ENCODE data around the gene DNAJC6. TPM values are rescaled to one million over a fixed set of nuclear protein-coding genes. Genes with fewer than 3 reads are reported as not detected.

Gene DNAJC6
- total RNA-seq, 2 donors from 2014 or later: 3.7 TPM

GRCh38 chr1:65388908-65389695 lies 79.8 kb downstream of the DNAJC6 start:
- DNase-seq (ENCODE audit: low spot score) (no peak), ATAC-seq (ENCODE audit: insufficient number of reproducible peaks, low FRiP score, low read depth) (no peak)
- Histone ChIP-seq H3K27ac (no peak overlapping the region), H3K4me1 (ENCODE audit: control insufficient read depth in 1 of 2, low read depth in 2 of 2) (no peaks in the 10 kb centered on the region), H3K36me3 (no peaks in the 10 kb centered on the region), H3K9me3 (no peaks in the 10 kb centered on the region), H3K27me3 (replicated peaks; ENCODE audit: insufficient read depth) (no peaks in the 10 kb centered on the region), H3K4me3 (no peak overlapping the region)
- no peak for TF ChIP-seq CTCF (IDR thresholded peaks at IDR 0.05)

GRCh38 chr1:65392497-65392896 lies 83.2 kb downstream of the DNAJC6 start:
- ATAC-seq (ENCODE audit: insufficient number of reproducible peaks, low FRiP score, low read depth): no peak
- TF ChIP-seq CTCF (IDR thresholded peaks at IDR 0.05): no peak

GRCh38 chr1:65393347-65393746 lies 84.0 kb downstream of the DNAJC6 start:
- Histone ChIP-seq H3K36me3 (no peaks in the 10 kb centered on the region), H3K9me3 (no peaks in the 10 kb centered on the region), H3K27ac (no peak overlapping the region), H3K4me1 (ENCODE audit: control insufficient read depth in 1 of 2, low read depth in 2 of 2) (no peaks in the 10 kb centered on the region), H3K4me3 (no peak overlapping the region), H3K27me3 (replicated peaks; ENCODE audit: insufficient read depth) (no peaks in the 10 kb centered on the region)
- DNase-seq (ENCODE audit: low spot score) (no peak), ATAC-seq (ENCODE audit: insufficient number of reproducible peaks, low FRiP score, low read depth) (no peak)
- no peak for TF ChIP-seq CTCF (IDR thresholded peaks at IDR 0.05)

More at GRCh38 chr1:65392497-65392896, 83.2 kb downstream of the DNAJC6 start:
- no peak for DNase-seq (ENCODE audit: low spot score)
- Histone ChIP-seq H3K27me3 (replicated peaks; ENCODE audit: insufficient read depth) (no peaks in the 10 kb centered on the region), H3K9me3 (no peaks in the 10 kb centered on the region), H3K4me3 (no peak overlapping the region), H3K36me3 (no peaks in the 10 kb centered on the region), H3K27ac (no peak overlapping the region), H3K4me1 (ENCODE audit: control insufficient read depth in 1 of 2, low read depth in 2 of 2) (no peaks in the 10 kb centered on the region)

- no peaks in the 10 kb centered on the region for H3K27me3 ChIP-seq (replicated peaks; ENCODE audit: insufficient read depth)
- no peaks in the 10 kb centered on the region for H3K36me3 ChIP-seq
- H3K9me3 ChIP-seq: no peaks in the 10 kb centered on the region
- no peak overlapping the region for H3K4me3 ChIP-seq
- no peak for TF ChIP-seq CTCF (IDR thresholded peaks at IDR 0.05)
- no peak for ATAC-seq (ENCODE audit: insufficient number of reproducible peaks, low FRiP score, low read depth)
- no peaks in the 10 kb centered on the region for H3K4me1 ChIP-seq (ENCODE audit: control insufficient read depth in 1 of 2, low read depth in 2 of 2)
- H3K27ac ChIP-seq: no peak overlapping the region
- DNase-seq (ENCODE audit: low spot score): no peak
Measured at GRCh38 chr1:65393928-65394327, 84.6 kb downstream of the DNAJC6 start.

- Histone ChIP-seq H3K4me3 (no peak overlapping the region), H3K9me3 (no peaks in the 10 kb centered on the region), H3K27ac (no peak overlapping the region), H3K27me3 (replicated peaks; ENCODE audit: insufficient read depth) (no peaks in the 10 kb centered on the region), H3K4me1 (ENCODE audit: control insufficient read depth in 1 of 2, low read depth in 2 of 2) (no peaks in the 10 kb centered on the region), H3K36me3 (no peaks in the 10 kb centered on the region)
- ATAC-seq (ENCODE audit: insufficient number of reproducible peaks, low FRiP score, low read depth) (no peak), DNase-seq (ENCODE audit: low spot score) (no peak)
- no peak for TF ChIP-seq CTCF (IDR thresholded peaks at IDR 0.05)
Measured at GRCh38 chr1:65395887-65396612, 86.7 kb downstream of the DNAJC6 start.

All from thoracic aorta (tissue), 2 donors.